Gastroesophageal sphincter (tissue), 4 donors: ENCODE results near the gene GMEB2. TPM values are rescaled to one million over a fixed set of nuclear protein-coding genes. Genes with fewer than 3 reads are reported as not detected.

Experiments used
- ATAC-seq: fragments of 150-250 bp; one replicate; pipeline ENCODE4 v1.9.1; 2016; ENCODE audit warnings: mild to moderate bottlenecking, moderate library complexity
- H3K27ac ChIP-seq, 4 donors: fragments of 200-600 bp; sonication (generic) in 3 of 4; 1 replicate in 3 of 4; 2 replicates in 1 of 4; pipeline ENCODE4 v1.5.1; 2016 to 2019
- H3K27me3 ChIP-seq: fragments of 200-600 bp; sonication (generic); one replicate; pipeline ENCODE4 v1.5.1; 2019
- H3K36me3 ChIP-seq, 2 donors: fragments of 200-600 bp; sonication (generic); one replicate each; pipeline ENCODE4 v1.5.1; 2019; ENCODE audit warnings: control low read depth in 1 of 2
- H3K4me1 ChIP-seq, 3 donors: fragments of 200-600 bp; sonication (generic); 1 replicate in 2 of 3; 2 replicates in 1 of 3; pipeline ENCODE4 v1.5.1; 2016 to 2019; ENCODE audit warnings: control low read depth in 2 of 3
- H3K4me3 ChIP-seq, 2 donors: fragments of 200-600 bp; sonication (generic); one replicate each; pipeline ENCODE4 v1.5.1; 2019; ENCODE audit warnings: mild to moderate bottlenecking in 1 of 2, moderate library complexity in 1 of 2
- H3K9me3 ChIP-seq, 3 donors: fragments of 200-600 bp; sonication (generic); one replicate each; pipeline ENCODE4 v1.5.1; 2017 to 2019; ENCODE audit warnings: control low read depth in 2 of 3
- CTCF ChIP-seq, 4 experiments: fragments of 200-600 bp in 2 of 4; fragments of 450-650 bp in 2 of 4; sonication (generic) in 1 of 4; IDR thresholded peaks; one replicate each; pipeline ENCODE4 v1.5.1; 2017 to 2019; ENCODE audit warnings: antibody characterized with exemption in 4 of 4, mild to moderate bottlenecking in 2 of 4, moderate library complexity in 2 of 4
- EP300 ChIP-seq: sonication (generic); formaldehyde crosslinking; IDR thresholded peaks from one replicate; pipeline ENCODE4 v1.6.1; 2017; ENCODE audit warnings: antibody characterized with exemption, mild to moderate bottlenecking
- POLR2A ChIP-seq, 2 donors: fragments of 450-650 bp; IDR thresholded peaks; one replicate each; pipeline ENCODE4 v1.6.1; 2017; ENCODE audit warnings: antibody characterized with exemption in 2 of 2, mild to moderate bottlenecking in 2 of 2, moderate library complexity in 1 of 2
- POLR2AphosphoS5 ChIP-seq: sonication (generic); formaldehyde crosslinking; IDR thresholded peaks from one replicate; pipeline ENCODE4 v1.6.1; 2017; ENCODE audit warnings: antibody characterized with exemption
- WGBS, 2 donors: methylation state at CpG; one replicate each; pipeline ENCODE4 v1.1.5; 2018; ENCODE audit warnings: low coverage in 1 of 2; 5-methylcytosine and 5-hydroxymethylcytosine counted together
- total RNA-seq, 4 donors: library from RNA; depleted of rRNA; stranded (reverse); fragments of >200 nt; gene quantifications; one replicate each; pipeline ENCODE4 v1.1.0, GENCODE V29; 2016

The GMEB2 gene
- total RNA-seq, 4 donors from 2014 or later, result 9.8 to 16.1 (median 12.1) TPM

- ATAC-seq, result no peak
- whole genome bisulfite sequencing, 2 donors, result 42% methylated on average over 5 to 12 of the region's 22 CpGs
- H3K4me3 ChIP-seq, result peak overlapping the region; percentile 83 to 96
Measured at GRCh38 chr20:63628246-63628975, 1.5 kb upstream of the GMEB2 start.

GRCh38 chr20:63627751-63628245 lies 897 bp upstream of the GMEB2 start:
- 27% methylated on average over 5 of the region's 28 CpGs; no CpG with 5 or more reads in 1 of the 2 donors for WGBS, 2 donors
- no peak for TF ChIP-seq CTCF (IDR thresholded peaks at IDR 0.05)
- no peaks in the 10 kb centered on the region for H3K27me3 ChIP-seq
- no peaks in the 10 kb centered on the region for H3K9me3 ChIP-seq
- peak overlapping the region; percentile 84 to 99 (median 98) for H3K27ac ChIP-seq
- H3K4me1 ChIP-seq, result peaks cover 0 to 42% (median 19%) of the 10 kb centered on the region in 3 donors
- H3K4me3 ChIP-seq, result peak overlapping the region; percentile 83 to 96
- H3K36me3 ChIP-seq, result no peaks in the 10 kb centered on the region
- no peak for ATAC-seq

More at GRCh38 chr20:63628246-63628975, 1.5 kb upstream of the GMEB2 start:
- Histone ChIP-seq H3K27ac (peak overlapping the region; percentile 84 to 99 (median 98)), H3K27me3 (no peaks in the 10 kb centered on the region), H3K9me3 (no peaks in the 10 kb centered on the region), H3K36me3 (no peaks in the 10 kb centered on the region), H3K4me1 (peaks cover 0 to 42% (median 19%) of the 10 kb centered on the region in 3 donors)
- TF ChIP-seq POLR2AphosphoS5 (peak; percentile 47), POLR2A (IDR thresholded peaks at IDR 0.05) (no peak)

- TF ChIP-seq CTCF (IDR thresholded peaks at IDR 0.05), result peak in 1 of 4 experiments; percentile 14
- no peak for TF ChIP-seq EP300
- peak; percentile 56 for TF ChIP-seq POLR2AphosphoS5
- TF ChIP-seq POLR2A (IDR thresholded peaks at IDR 0.05), result peak; percentile 71
- no peaks in the 10 kb centered on the region for H3K9me3 ChIP-seq
- H3K27ac ChIP-seq, result peak overlapping the region; percentile 84 to 99 (median 98)
- H3K4me1 ChIP-seq, result peaks cover 0 to 42% (median 19%) of the 10 kb centered on the region in 3 donors
- peak; percentile 91 for ATAC-seq
- H3K36me3 ChIP-seq, result no peaks in the 10 kb centered on the region
- no CpG with 5 or more reads among the region's 68 CpGs for WGBS, 2 donors
- no peaks in the 10 kb centered on the region for H3K27me3 ChIP-seq
- H3K4me3 ChIP-seq, result peak overlapping the region; percentile 83 to 96
Measured at GRCh38 chr20:63627129-63627750, 339 bp upstream of the GMEB2 start.

- peak overlapping the region; percentile 83 to 96 for H3K4me3 ChIP-seq
- no peaks in the 10 kb centered on the region for H3K27me3 ChIP-seq
- WGBS, 2 donors, result 26 to 31% methylated on average over 10 of the region's 36 CpGs
- H3K9me3 ChIP-seq, result no peaks in the 10 kb centered on the region
- peaks cover 0 to 42% (median 19%) of the 10 kb centered on the region in 3 donors for H3K4me1 ChIP-seq
- no peak for ATAC-seq
- peak overlapping the region; percentile 97 to 99 (median 98) for H3K27ac ChIP-seq
- TF ChIP-seq POLR2A (IDR thresholded peaks at IDR 0.05), result no peak
- no peak for TF ChIP-seq CTCF (IDR thresholded peaks at IDR 0.05)
- no peak for TF ChIP-seq POLR2AphosphoS5
- no peak for TF ChIP-seq EP300
- H3K36me3 ChIP-seq, result no peaks in the 10 kb centered on the region
Measured at GRCh38 chr20:63625771-63626423, 1.0 kb downstream of the GMEB2 start.

GRCh38 chr20:63624486-63624885 lies 2.4 kb downstream of the GMEB2 start:
- Histone ChIP-seq H3K4me1 (peaks cover 0 to 41% (median 19%) of the 10 kb centered on the region in 3 donors), H3K27me3 (no peaks in the 10 kb centered on the region), H3K4me3 (no peak overlapping the region), H3K36me3 (peaks cover 0 to 3% of the 10 kb centered on the region in 2 donors), H3K9me3 (no peaks in the 10 kb centered on the region), H3K27ac (no peak overlapping the region)
- ATAC-seq, result no peak
- 78 to 79% methylated on average over 11 to 12 of the region's 15 CpGs for WGBS, 2 donors
- TF ChIP-seq CTCF (IDR thresholded peaks at IDR 0.05) (peak in 1 of 4 experiments; percentile 12), EP300 (no peak), POLR2AphosphoS5 (no peak), POLR2A (IDR thresholded peaks at IDR 0.05) (no peak)
